HCT116 (cell line): ENCODE results near the gene KIRREL3. TPM values are rescaled to one million over a fixed set of nuclear protein-coding genes. Genes with fewer than 3 reads are reported as not detected.

Experiments used
- ATAC-seq: fragments of 200-7000 bp; cut with Tn5 transposase; 2 replicates; pipeline ENCODE4 v1.9.1; 2020; ENCODE audit warnings: mild to moderate bottlenecking, moderate library complexity
- BruUV-seq: library from RNA; stranded (reverse); fragments of 400-500 nt; replicated peaks from 2 replicates; lab custom pipeline; 2021; lab: Mats Ljungman, UMichigan
- CTCF ChIA-PET: fragments of 300-600 bp; sonication (Branson Sonifier 250); formaldehyde crosslinking; loops from one replicate; lab custom pipeline; 2021; ENCODE audit warnings: antibody characterized with exemption; lab: Charles Lee
- POLR2A ChIA-PET: fragments of 300-600, 350-600 bp; sonication (Branson Sonifier 250); formaldehyde crosslinking; loops from one replicate; lab custom pipeline; 2021; ENCODE audit warnings: antibody characterized with exemption; lab: Charles Lee
- RAD21 ChIA-PET, 2 experiments: fragments of 300-600 bp; sonication (Branson Sonifier 250); formaldehyde crosslinking; loops; one replicate each; lab custom pipeline; 2023; ENCODE audit warnings: low total read pairs in 2 of 2; ENCODE audit not compliant: uncharacterized antibody in 2 of 2, unreplicated experiment in 2 of 2, low non-redundant PET in 1 of 2; lab: Charles Lee
- DNase-seq: peaks from one replicate; pipeline ENCODE4 v3.0.0-alpha.2; 2010; ENCODE audit warnings: low read depth, low spot score
- H2AFZ ChIP-seq: fragments of 200-600 bp; shearing (Covaris generic), sonication (generic); 2 replicates; pipeline ENCODE4 v1.6.1; 2017; ENCODE audit warnings: low read depth, mixed run types, mixed read lengths, antibody characterized with exemption, low read length; ENCODE audit not compliant: poor library complexity, severe bottlenecking
- H3K27ac ChIP-seq: 2 replicates; pipeline ENCODE4 v1.5.1; 2012; ENCODE audit warnings: low read depth, low read length
- H3K27me3 ChIP-seq: fragments of 200-600 bp; sonication (generic); 2 replicates; pipeline ENCODE4 v1.6.1; 2016; ENCODE audit warnings: mixed run types, low read length, mixed read lengths; ENCODE audit not compliant: insufficient read depth
- H3K36me3 ChIP-seq, 2 experiments: fragments of 200-500 bp in 1 of 2; fragments of 200-600 bp in 1 of 2; sonication (Bioruptor generic) in 1 of 2; sonication (generic) in 1 of 2; 2 replicates each; pipeline versions ENCODE4 v1.5.1 to v1.6.1; 2014 to 2016; ENCODE audit warnings: low read length in 2 of 2, inconsistent platforms in 1 of 2, mixed read lengths in 1 of 2, mixed run types in 1 of 2; ENCODE audit not compliant: insufficient read depth in 2 of 2, control insufficient read depth in 1 of 2
- H3K4me1 ChIP-seq, 2 experiments: fragments of 200-600 bp in 1 of 2; sonication (generic) in 1 of 2; 2 replicates each; pipeline versions ENCODE4 v1.5.1 to v1.6.1; 2012 to 2017; ENCODE audit warnings: low read length in 2 of 2, inconsistent platforms in 1 of 2, mild to moderate bottlenecking in 1 of 2, mixed read lengths in 1 of 2, mixed run types in 1 of 2, moderate library complexity in 1 of 2; ENCODE audit not compliant: insufficient read depth in 2 of 2, control insufficient read depth in 1 of 2
- H3K4me2 ChIP-seq: fragments of 200-600 bp; sonication (generic); 2 replicates; pipeline ENCODE4 v1.6.1; 2017; ENCODE audit warnings: mixed run types, low read length, mixed read lengths
- H3K4me3 ChIP-seq, 2 experiments: fragments of 200-600 bp in 1 of 2; sonication (generic) in 1 of 2; replicated peaks in 1 of 2; 2 replicates each; pipeline ENCODE4 v1.5.1; 2011 to 2016; ENCODE audit warnings: low read length in 2 of 2, control low read depth in 1 of 2, low read depth in 1 of 2, mild to moderate bottlenecking in 1 of 2, mixed read lengths in 1 of 2, mixed run types in 1 of 2
- H3K79me2 ChIP-seq: fragments of 200-600 bp; sonication (generic); 2 replicates; pipeline ENCODE4 v1.6.1; 2017; ENCODE audit warnings: mild to moderate bottlenecking, mixed run types, low read length, moderate library complexity, mixed read lengths; ENCODE audit not compliant: insufficient read depth
- H3K9ac ChIP-seq: fragments of 200-600 bp; sonication (generic); 2 replicates; pipeline ENCODE4 v1.6.1; 2016; ENCODE audit warnings: low read length, mixed read lengths
- H3K9me2 ChIP-seq: fragments of 200-600 bp; sonication (generic), shearing (Covaris generic); 2 replicates; pipeline ENCODE4 v1.6.1; 2017; ENCODE audit warnings: mixed run types, mild to moderate bottlenecking, moderate library complexity; ENCODE audit not compliant: insufficient read depth
- H3K9me3 ChIP-seq, 2 experiments: fragments of 200-500 bp in 1 of 2; fragments of 200-600 bp in 1 of 2; sonication (Bioruptor generic) in 1 of 2; sonication (generic) in 1 of 2; 2 replicates each; pipeline ENCODE4 v1.6.1; 2014 to 2017; ENCODE audit warnings: low read length in 2 of 2, mixed read lengths in 2 of 2, inconsistent platforms in 1 of 2, low read depth in 1 of 2, mild to moderate bottlenecking in 1 of 2, mixed run types in 1 of 2, moderate library complexity in 1 of 2; ENCODE audit not compliant: control insufficient read depth in 1 of 2, insufficient read depth in 1 of 2
- H4K20me1 ChIP-seq: fragments of 200-600 bp; sonication (generic), shearing (Covaris generic); 2 replicates; pipeline ENCODE4 v1.6.1; 2017; ENCODE audit warnings: mixed run types, mild to moderate bottlenecking, moderate library complexity; ENCODE audit not compliant: insufficient read depth
- CEBPB ChIP-seq: IDR thresholded peaks from 2 replicates; pipeline ENCODE4 v1.6.1; 2012; ENCODE audit warnings: low read depth
- EGR1 ChIP-seq: IDR thresholded peaks from 2 replicates; pipeline ENCODE4 v1.6.1; 2012; ENCODE audit warnings: low read depth
- ELF1 ChIP-seq: IDR thresholded peaks from 2 replicates; pipeline ENCODE4 v1.6.1; 2012; ENCODE audit warnings: low read depth, borderline replicate concordance
- EZH2 ChIP-seq: fragments of 200-600 bp; sonication (generic); IDR thresholded peaks from 2 replicates; pipeline ENCODE4 v1.6.1; 2017; ENCODE audit warnings: antibody characterized with exemption, mixed run types
- EZH2phosphoT487 ChIP-seq: fragments of 200-600 bp; IDR thresholded peaks from 2 replicates; pipeline ENCODE4 v1.6.1; 2018; ENCODE audit warnings: antibody characterized with exemption, borderline replicate concordance
- JUND ChIP-seq: IDR thresholded peaks from 2 replicates; pipeline ENCODE4 v1.6.1; 2012
- MAX ChIP-seq: IDR thresholded peaks from 2 replicates; pipeline ENCODE4 v1.6.1; 2012
- POLR2A ChIP-seq: IDR thresholded peaks from 2 replicates; pipeline ENCODE4 v1.7.0; 2011; ENCODE audit warnings: borderline replicate concordance; ENCODE audit not compliant: insufficient read depth, insufficient read length; ENCODE audit errors: extremely low read depth
- POLR2AphosphoS5 ChIP-seq: IDR thresholded peaks from 2 replicates; pipeline ENCODE4 v1.6.1; 2011; ENCODE audit warnings: mild to moderate bottlenecking, low read depth, low read length, moderate library complexity
- RAD21 ChIP-seq: IDR thresholded peaks from 2 replicates; pipeline ENCODE4 v1.6.1; 2012; ENCODE audit warnings: low read depth, mild to moderate bottlenecking
- REST ChIP-seq: IDR thresholded peaks from 2 replicates; pipeline ENCODE4 v1.6.1; 2012; ENCODE audit warnings: low read depth
- SRF ChIP-seq: IDR thresholded peaks from 2 replicates; pipeline ENCODE4 v1.6.1; 2012; ENCODE audit warnings: low read depth
- TCF7L2 ChIP-seq: IDR thresholded peaks from 2 replicates; pipeline ENCODE4 v1.7.0; 2011; ENCODE audit warnings: borderline replicate concordance, inconsistent platforms; ENCODE audit not compliant: insufficient read depth, insufficient read length; ENCODE audit errors: extremely low read depth
- YY1 ChIP-seq: IDR thresholded peaks from 2 replicates; pipeline ENCODE4 v1.6.1; 2011; ENCODE audit warnings: low read length, low read depth, moderate library complexity, mild to moderate bottlenecking; ENCODE audit not compliant: insufficient replicate concordance; ENCODE audit errors: extremely low read depth
- ZFX ChIP-seq: fragments of 450-650 bp; IDR thresholded peaks from 2 replicates; pipeline ENCODE4 v1.6.1; 2017
- ZNF274 ChIP-seq: fragments of 200-500 bp; sonication (Bioruptor generic); IDR thresholded peaks from 2 replicates; pipeline ENCODE4 v1.6.1; 2014; ENCODE audit warnings: mild to moderate bottlenecking, low read depth, low read length, inconsistent platforms
- intact Hi-C: fragments of 100-400 bp; cut with micrococcal nuclease; formaldehyde crosslinking; loops from 2 replicates; pipeline ENCODE4 v1.10.0; 2022
- total RNA-seq: library from RNA; stranded (reverse); gene quantifications from one replicate; pipeline ENCODE4 v1.2.1, GENCODE V29; 2021; ENCODE audit not compliant: unreplicated experiment
- TF ChIP-seq, protein P1 (sequence below): IDR thresholded peaks from 2 replicates; pipeline ENCODE4 v1.6.1; 2012
- TF ChIP-seq, protein P2 (sequence below), 3 experiments: fragments of 200-600 bp in 1 of 3; sonication (generic) in 1 of 3; IDR thresholded peaks in 2 of 3; conservative IDR thresholded peaks in 1 of 3; 2 replicates each; pipeline ENCODE4 v1.5.1; 2012 to 2017; ENCODE audit warnings: low read depth in 2 of 3, low read length in 2 of 3, antibody characterized with exemption in 1 of 3, borderline replicate concordance in 1 of 3, control low read depth in 1 of 3, mild to moderate bottlenecking in 1 of 3, mixed read lengths in 1 of 3, mixed run types in 1 of 3, moderate library complexity in 1 of 3; ENCODE audit not compliant: insufficient read depth in 1 of 3

The KIRREL3 gene
- total RNA-seq, 1 experiment from 2014 or later: not detected

DNA sequence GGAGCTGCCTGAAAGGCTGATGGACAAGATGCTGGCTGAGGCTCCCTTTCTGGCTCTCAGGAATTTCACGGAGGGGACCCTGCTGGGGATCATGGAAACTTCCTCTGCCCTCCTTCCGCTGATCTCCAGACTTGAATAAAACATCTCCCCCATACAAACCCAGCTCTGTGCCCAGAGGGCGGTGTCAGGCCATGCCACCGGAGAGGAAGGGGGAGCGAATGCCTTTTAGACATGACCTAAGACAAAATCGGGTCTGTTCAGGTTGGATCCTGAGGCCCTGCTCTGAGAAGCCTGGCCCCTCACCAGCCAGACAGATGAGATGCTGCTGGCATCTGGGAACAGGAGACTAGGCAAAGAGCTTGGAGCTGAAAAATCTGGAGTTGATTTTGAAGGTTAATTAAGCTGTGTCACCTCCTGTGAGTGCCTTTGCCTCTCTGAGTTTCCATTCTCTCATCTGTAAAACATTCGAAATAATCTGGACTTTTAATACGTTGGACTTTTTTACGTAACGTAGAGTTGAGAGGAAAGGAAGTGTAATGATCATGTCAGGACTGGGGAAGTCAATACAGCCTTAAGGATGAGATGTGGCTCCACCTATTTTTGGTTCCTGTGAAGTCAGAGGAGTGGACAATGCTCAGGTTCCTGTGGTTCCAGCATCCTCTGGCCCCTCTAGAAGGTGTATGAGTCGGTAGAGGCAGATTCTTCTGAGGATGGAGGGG is 481.4 kb downstream of the KIRREL3 start:
- Histone ChIP-seq H3K9ac (no peak overlapping the region), H3K4me1 (no peaks in the 10 kb centered on the region), H3K4me2 (no peak overlapping the region), H2AFZ (no peak overlapping the region), H3K9me3 (no peaks in the 10 kb centered on the region), H3K36me3 (no peaks in the 10 kb centered on the region), H4K20me1 (no peaks in the 10 kb centered on the region), H3K79me2 (no peaks in the 10 kb centered on the region), H3K27me3 (peaks cover 42% of the 10 kb centered on the region), H3K9me2 (no peaks in the 10 kb centered on the region), H3K4me3 (no peak overlapping the region), H3K27ac (no peak overlapping the region)
- RAD21 ChIA-PET: no interaction called here
- TF ChIP-seq POLR2AphosphoS5: no peak
- TF ChIP-seq YY1: no peak
- TF ChIP-seq MAX: no peak
- TF ChIP-seq ELF1: no peak
- no peak for TF ChIP-seq REST
- no peak for TF ChIP-seq POLR2A
- no peak for TF ChIP-seq CEBPB
- no peak for TF ChIP-seq SRF
- TF ChIP-seq TCF7L2: no peak
- TF ChIP-seq, protein P1, sequence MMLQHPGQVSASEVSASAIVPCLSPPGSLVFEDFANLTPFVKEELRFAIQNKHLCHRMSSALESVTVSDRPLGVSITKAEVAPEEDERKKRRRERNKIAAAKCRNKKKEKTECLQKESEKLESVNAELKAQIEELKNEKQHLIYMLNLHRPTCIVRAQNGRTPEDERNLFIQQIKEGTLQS: no peak
- TF ChIP-seq ZNF274: no peak
- no peak for TF ChIP-seq EZH2phosphoT487
- no peak for TF ChIP-seq EGR1
- TF ChIP-seq RAD21: no peak
- TF ChIP-seq ZFX: no peak
- TF ChIP-seq EZH2: no peak
- TF ChIP-seq JUND: no peak
- TF ChIP-seq, protein P2, sequence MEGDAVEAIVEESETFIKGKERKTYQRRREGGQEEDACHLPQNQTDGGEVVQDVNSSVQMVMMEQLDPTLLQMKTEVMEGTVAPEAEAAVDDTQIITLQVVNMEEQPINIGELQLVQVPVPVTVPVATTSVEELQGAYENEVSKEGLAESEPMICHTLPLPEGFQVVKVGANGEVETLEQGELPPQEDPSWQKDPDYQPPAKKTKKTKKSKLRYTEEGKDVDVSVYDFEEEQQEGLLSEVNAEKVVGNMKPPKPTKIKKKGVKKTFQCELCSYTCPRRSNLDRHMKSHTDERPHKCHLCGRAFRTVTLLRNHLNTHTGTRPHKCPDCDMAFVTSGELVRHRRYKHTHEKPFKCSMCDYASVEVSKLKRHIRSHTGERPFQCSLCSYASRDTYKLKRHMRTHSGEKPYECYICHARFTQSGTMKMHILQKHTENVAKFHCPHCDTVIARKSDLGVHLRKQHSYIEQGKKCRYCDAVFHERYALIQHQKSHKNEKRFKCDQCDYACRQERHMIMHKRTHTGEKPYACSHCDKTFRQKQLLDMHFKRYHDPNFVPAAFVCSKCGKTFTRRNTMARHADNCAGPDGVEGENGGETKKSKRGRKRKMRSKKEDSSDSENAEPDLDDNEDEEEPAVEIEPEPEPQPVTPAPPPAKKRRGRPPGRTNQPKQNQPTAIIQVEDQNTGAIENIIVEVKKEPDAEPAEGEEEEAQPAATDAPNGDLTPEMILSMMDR (IDR thresholded peaks at IDR 0.05 in 2 of 3, conservative IDR thresholded peaks at IDR 0.05 in 1 of 3; ENCODE audit: borderline replicate concordance in 1 of 3, insufficient read depth in 1 of 3, low read depth in 2 of 3, low read length in 2 of 3): no peak
- POLR2A ChIA-PET: no interaction called here
- DNase-seq: no peak
- CTCF ChIA-PET: no interaction called here
- intact Hi-C loops: no loop called here
- no TSS peak for BruUV-seq
- ATAC-seq: no peak
